Skeletal muscle tissue (tissue), 4 donors: ENCODE data around the gene PLCXD1. TPM values are rescaled to one million over a fixed set of nuclear protein-coding genes. Genes with fewer than 3 reads are reported as not detected.
"Not testable (repeated sequence)": the region's sequence is repeated elsewhere in the genome, so short reads cannot be mapped to it uniquely, and the experiment has no call there.

Source experiments
- H3K27ac ChIP-seq: one replicate; pipeline ENCODE4 v1.7.0; 2013; ENCODE audit warnings: mild to moderate bottlenecking, low read depth, low read length, inconsistent platforms
- H3K27me3 ChIP-seq, 3 donors: one replicate each; pipeline ENCODE4 v1.7.0; 2013; ENCODE audit warnings: low read length in 3 of 3; ENCODE audit not compliant: control insufficient read depth in 3 of 3, insufficient read depth in 3 of 3
- H3K36me3 ChIP-seq, 3 donors: one replicate each; pipeline ENCODE4 v1.7.0; 2013; ENCODE audit warnings: low read length in 3 of 3; ENCODE audit not compliant: control insufficient read depth in 3 of 3, insufficient read depth in 3 of 3
- H3K4me1 ChIP-seq, 3 donors: one replicate each; pipeline ENCODE4 v1.7.0; 2013; ENCODE audit warnings: low read length in 3 of 3, mild to moderate bottlenecking in 3 of 3; ENCODE audit not compliant: control insufficient read depth in 3 of 3, insufficient read depth in 3 of 3
- H3K4me3 ChIP-seq, 3 donors: one replicate each; pipeline ENCODE4 v1.7.0; 2013; ENCODE audit warnings: low read length in 3 of 3
- H3K9ac ChIP-seq, 3 donors: one replicate each; pipeline ENCODE4 v1.7.0; 2013; ENCODE audit warnings: low read length in 3 of 3, mild to moderate bottlenecking in 3 of 3, moderate library complexity in 2 of 3, low read depth in 1 of 3
- H3K9me3 ChIP-seq, 3 donors: one replicate each; pipeline ENCODE4 v1.7.0; 2013; ENCODE audit warnings: low read length in 3 of 3; ENCODE audit not compliant: control insufficient read depth in 3 of 3
- total RNA-seq: library from RNA; depleted of rRNA; stranded (reverse); fragments of >200 nt; gene quantifications from one replicate; pipeline ENCODE4 v1.2.3, GENCODE V29; 2014
- donor health status: Osteomylitis.

The PLCXD1 gene
- total RNA-seq, 1 donor from 2014 or later, result 5.2 TPM

- Histone ChIP-seq H3K27me3 (no peaks in the 10 kb centered on the region), H3K27ac (no peak overlapping the region), H3K4me3 (no peak overlapping the region), H3K36me3 (peaks cover 15 to 27% (median 23%) of the 10 kb centered on the region in 3 donors), H3K4me1 (no peaks in the 10 kb centered on the region), H3K9me3 (no peaks in the 10 kb centered on the region), H3K9ac (no peak overlapping the region)
These were observed 12.0 kb downstream of the PLCXD1 start for GRCh38 chrX:292900-293897.

DNA sequence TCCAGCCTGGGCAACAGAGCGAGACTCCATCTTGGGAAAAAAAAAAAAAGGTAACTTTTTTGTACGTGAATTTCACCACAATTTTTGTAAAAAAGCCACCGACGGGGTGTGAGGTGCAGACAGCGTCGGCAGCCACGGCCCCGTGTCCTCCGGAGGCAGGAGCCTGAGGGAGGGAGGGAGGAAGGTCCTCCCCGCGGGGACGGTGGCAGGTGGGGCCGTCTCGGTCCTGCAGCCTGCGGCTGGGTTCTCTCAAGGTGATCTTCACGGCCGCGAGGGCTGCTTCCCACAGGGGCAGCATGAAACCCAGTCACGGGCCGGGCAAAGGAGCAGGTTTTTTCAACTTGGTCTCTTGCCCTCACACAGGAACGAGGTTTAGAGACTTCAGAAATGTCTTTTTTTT, 14.0 kb downstream of the PLCXD1 start:
- Histone ChIP-seq H3K4me1 (no peaks in the 10 kb centered on the region), H3K9ac (no peak overlapping the region), H3K27me3 (no peaks in the 10 kb centered on the region), H3K4me3 (no peak overlapping the region), H3K27ac (no peak overlapping the region), H3K9me3 (no peaks in the 10 kb centered on the region), H3K36me3 (peaks cover 15 to 20% (median 16%) of the 10 kb centered on the region in 3 donors)

DNA sequence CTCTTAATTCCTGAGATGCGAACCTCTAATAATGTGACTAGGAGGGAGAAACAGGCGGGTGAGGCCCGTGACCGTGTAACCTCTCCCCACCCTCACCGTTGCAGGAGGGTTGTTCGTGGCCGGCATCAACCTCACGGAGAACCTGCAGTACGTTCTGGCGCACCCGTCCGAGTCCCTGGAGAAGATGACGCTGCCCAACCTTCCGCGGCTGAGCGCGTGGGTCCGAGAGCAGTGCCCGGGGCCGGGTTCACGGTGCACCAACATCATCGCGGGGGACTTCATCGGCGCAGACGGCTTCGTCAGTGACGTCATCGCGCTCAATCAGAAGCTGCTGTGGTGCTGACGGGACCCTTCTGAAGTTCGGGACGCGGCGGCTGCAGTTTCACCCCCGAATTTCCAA, 17.8 kb downstream of the PLCXD1 start:
- Histone ChIP-seq H3K27ac (no peak overlapping the region), H3K36me3 (peaks cover 0 to 15% (median 12%) of the 10 kb centered on the region in 3 donors), H3K4me3 (no peak overlapping the region), H3K9ac (no peak overlapping the region), H3K4me1 (no peaks in the 10 kb centered on the region), H3K27me3 (no peaks in the 10 kb centered on the region), H3K9me3 (no peaks in the 10 kb centered on the region)

DNA sequence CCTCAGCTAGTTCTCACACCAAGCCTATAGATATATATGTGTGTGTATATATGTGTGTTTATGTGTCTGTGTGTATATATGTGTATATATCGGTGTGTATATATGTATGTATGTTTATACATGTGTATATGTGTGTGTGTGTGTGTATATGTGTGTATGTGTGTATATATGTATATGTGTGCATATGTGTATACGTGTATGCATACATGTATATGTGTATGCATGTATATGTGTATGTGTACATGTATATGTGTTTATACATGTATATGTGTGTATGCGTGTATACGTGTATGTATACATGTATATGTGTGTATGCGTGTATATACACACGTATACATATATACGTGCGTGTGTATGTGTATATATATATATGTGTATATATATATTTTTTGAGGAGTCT, 19.2 kb downstream of the PLCXD1 start:
- Histone ChIP-seq H3K4me3 (no peak overlapping the region), H3K9me3 (no peaks in the 10 kb centered on the region), H3K4me1 (no peaks in the 10 kb centered on the region), H3K36me3 (peaks cover 8 to 23% (median 20%) of the 10 kb centered on the region in 3 donors), H3K27ac (no peak overlapping the region), H3K27me3 (no peaks in the 10 kb centered on the region), H3K9ac (no peak overlapping the region)

GRCh38 chrX:302975-303374, 21.8 kb downstream of the PLCXD1 start:
- Histone ChIP-seq H3K4me1 (no peaks in the 10 kb centered on the region), H3K9ac (no peak overlapping the region), H3K27me3 (no peaks in the 10 kb centered on the region), H3K27ac (no peak overlapping the region), H3K4me3 (no peak overlapping the region), H3K9me3 (no peaks in the 10 kb centered on the region), H3K36me3 (peaks cover 26 to 44% (median 40%) of the 10 kb centered on the region in 3 donors)

DNA sequence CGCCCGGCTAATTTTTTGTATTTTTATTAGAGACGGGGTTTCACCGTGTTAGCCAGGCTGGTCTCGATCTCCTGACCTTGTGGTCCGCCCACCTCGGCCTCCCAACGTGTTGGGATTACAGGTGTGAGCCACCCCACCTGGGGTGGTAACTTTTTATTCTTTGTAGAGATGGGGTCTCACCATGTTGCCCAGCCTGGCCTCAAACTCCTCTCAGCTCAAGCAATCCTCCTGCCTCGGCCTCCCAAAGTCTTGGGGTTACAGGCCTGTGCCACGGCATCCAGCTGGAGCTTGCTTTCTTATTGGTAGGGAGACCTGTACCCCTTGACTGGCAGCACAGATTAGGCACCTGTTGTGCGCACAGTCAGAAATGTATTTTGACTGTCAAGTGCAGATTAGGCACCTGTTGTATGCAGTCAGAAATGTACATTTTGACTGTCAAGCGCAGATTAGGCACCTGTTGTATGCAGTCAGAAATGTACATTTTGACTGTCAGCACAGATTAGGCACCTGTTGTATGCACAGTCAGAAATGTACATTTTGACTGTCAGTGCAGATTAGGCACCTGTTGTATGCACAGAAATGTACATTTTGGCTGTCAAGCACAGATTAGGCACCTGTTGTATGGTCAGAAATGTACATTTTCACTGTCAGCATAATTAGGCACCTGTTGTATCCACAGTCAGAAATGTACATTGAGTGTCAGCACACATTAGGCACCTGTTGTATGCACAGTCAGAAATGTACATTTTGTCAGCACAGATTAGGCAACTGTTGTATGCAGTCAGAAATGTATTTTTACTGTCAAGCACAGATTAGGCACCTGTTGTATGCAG, 24.8 kb downstream of the PLCXD1 start:
- not testable (repeated sequence) for H3K27me3 ChIP-seq, H3K27ac ChIP-seq, H3K9ac ChIP-seq

DNA sequence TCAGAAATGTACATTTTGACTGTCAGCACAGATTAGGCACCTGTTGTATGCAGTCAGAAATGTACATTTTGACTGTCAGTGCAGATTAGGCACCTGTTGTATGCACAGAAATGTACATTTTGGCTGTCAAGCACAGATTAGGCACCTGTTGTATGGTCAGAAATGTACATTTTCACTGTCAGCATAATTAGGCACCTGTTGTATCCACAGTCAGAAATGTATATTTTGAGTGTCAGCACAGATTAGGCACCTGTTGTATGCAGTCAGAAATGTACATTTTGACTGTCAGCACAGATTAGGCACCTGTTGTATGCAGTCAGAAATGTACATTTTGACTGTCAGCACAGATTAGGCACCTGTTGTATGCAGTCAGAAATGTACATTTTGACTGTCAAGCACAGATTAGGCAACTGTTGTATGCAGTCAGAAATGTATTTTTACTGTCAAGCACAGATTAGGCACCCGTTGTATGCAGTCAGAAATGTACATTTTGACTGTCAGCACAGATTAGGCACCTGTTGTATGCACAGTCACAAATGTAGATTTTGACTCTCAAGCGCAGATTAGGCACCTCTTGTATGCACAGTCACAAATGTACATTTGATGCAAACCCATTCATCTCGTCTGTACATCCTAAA, 25.6 kb downstream of the PLCXD1 start:
- H3K4me1 ChIP-seq, H3K27ac ChIP-seq, H3K9me3 ChIP-seq, H3K27me3 ChIP-seq, H3K4me3 ChIP-seq, H3K9ac ChIP-seq: not testable (repeated sequence)
- peaks cover 50 to 61% (median 60%) of the 10 kb centered on the region in 3 donors for H3K36me3 ChIP-seq

More for the DNA sequence above, 24.8 kb downstream of the PLCXD1 start:
- not testable (repeated sequence) for H3K4me1 ChIP-seq, H3K4me3 ChIP-seq, H3K9me3 ChIP-seq
- peaks cover 43 to 56% (median 53%) of the 10 kb centered on the region in 3 donors for H3K36me3 ChIP-seq

DNA sequence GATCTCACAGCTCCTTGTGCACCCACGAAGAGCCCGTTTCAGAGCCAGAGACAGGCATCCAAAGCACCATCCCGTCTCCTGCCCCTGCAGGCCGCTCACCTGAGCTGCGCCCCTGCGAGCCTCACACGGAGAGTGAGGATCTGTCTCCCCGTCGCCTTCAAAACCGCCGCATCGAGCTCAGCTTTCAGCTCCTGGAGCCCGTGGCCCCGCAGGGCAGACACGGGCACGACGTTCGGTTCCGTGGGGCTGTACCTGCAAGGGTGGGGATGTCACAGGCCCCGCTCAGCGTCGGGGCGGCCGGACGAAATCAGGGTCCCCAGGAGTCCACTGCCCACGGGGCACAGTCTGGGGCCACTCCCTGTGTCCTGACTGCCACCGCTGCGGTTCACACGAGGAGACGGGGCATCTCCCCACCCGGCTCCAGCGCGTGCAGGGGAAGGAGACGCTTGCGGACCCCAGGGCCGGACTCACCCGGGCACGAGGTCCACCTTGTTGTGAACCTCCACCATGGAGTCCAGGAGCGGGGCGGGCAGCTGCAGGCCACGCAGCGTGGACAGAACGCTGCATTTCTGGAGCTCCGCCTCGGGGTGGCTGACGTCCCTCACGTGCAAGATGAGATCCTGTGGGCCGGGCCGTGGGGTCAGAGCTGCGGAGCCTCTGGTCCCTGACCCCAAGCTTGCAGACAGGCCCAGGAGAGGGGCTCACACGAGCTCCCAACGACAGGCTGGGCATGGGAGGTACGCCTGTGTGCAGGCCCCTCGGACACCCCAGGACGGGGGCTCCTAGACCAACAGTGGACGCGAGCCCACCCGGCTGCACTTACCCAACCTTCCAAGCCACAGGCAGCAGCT, 26.3 kb downstream of the PLCXD1 start:
- Histone ChIP-seq H3K27ac (no peak overlapping the region), H3K27me3 (no peaks in the 10 kb centered on the region), H3K4me3 (no peak overlapping the region), H3K9me3 (no peaks in the 10 kb centered on the region), H3K4me1 (no peaks in the 10 kb centered on the region), H3K36me3 (peaks cover 58 to 68% (median 65%) of the 10 kb centered on the region in 3 donors), H3K9ac (no peak overlapping the region)
